Adrenal gland (tissue), 12 donors: ENCODE results near the gene ASPHD1. TPM values are rescaled to one million over a fixed set of nuclear protein-coding genes. Genes with fewer than 3 reads are reported as not detected.

ENCODE experiments used
- DNase-seq, 7 donors: peaks; one replicate each; pipeline ENCODE4 v3.0.0-alpha.2; 2019 to 2020
- H3K27ac ChIP-seq, 5 donors: fragments of 200-600 bp; sonication (generic) in 4 of 5; 1 replicate in 3 of 5; 2 replicates in 2 of 5; pipeline versions ENCODE4 v1.5.1 to v1.8.0; 2016 to 2020; ENCODE audit warnings: mild to moderate bottlenecking in 1 of 5
- H3K27me3 ChIP-seq: fragments of 200-600 bp; 2 replicates; pipeline ENCODE4 v1.8.0; 2021
- H3K36me3 ChIP-seq, 2 donors: fragments of 200-600 bp; replicated peaks in 1 of 2; 1 replicate in 1 of 2; 2 replicates in 1 of 2; pipeline versions ENCODE4 v1.5.1 to v1.8.0; 2018 to 2022
- H3K4me1 ChIP-seq, 2 donors: fragments of 200-600 bp; replicated peaks in 1 of 2; 1 replicate in 1 of 2; 2 replicates in 1 of 2; pipeline versions ENCODE4 v1.5.1 to v1.8.0; 2018 to 2021
- H3K4me3 ChIP-seq, 4 donors: fragments of 200-600 bp; sonication (generic) in 3 of 4; one replicate each; pipeline ENCODE4 v1.5.1; 2016 to 2018
- H3K9me3 ChIP-seq, 3 donors: fragments of 200-600 bp; sonication (generic) in 1 of 3; replicated peaks in 1 of 3; 1 replicate in 2 of 3; 2 replicates in 1 of 3; pipeline versions ENCODE4 v1.5.1 to v1.8.0; 2016 to 2021
- POLR2A ChIP-seq, 2 donors: fragments of 450-650 bp; IDR thresholded peaks; one replicate each; pipeline ENCODE4 v1.6.1; 2017; ENCODE audit warnings: antibody characterized with exemption in 2 of 2, mild to moderate bottlenecking in 2 of 2, moderate library complexity in 1 of 2
- WGBS, 4 donors: extraction: QIAGEN DNeasy Blood & Tissue Kit in 2 of 4; methylation state at CpG; one replicate each; pipeline versions ENCODE4 v1.1.5 to v1.1.7; 2013 to 2017; 5-methylcytosine and 5-hydroxymethylcytosine counted together
- intact Hi-C, 2 donors: fragments of 100-400 bp; cut with DNase I; formaldehyde crosslinking; loops; one replicate each; pipeline versions ENCODE4 v1.14.1 to v1.15.0; 2022 to 2023
- polyA plus RNA-seq, 3 donors: library from polyadenylated mRNA; stranded (reverse); fragments of 200-250 nt in 2 of 3; fragments of 350-450 nt in 1 of 3; fragmentation: Illumina TruSeq in 1 of 3; extraction: RNeasy Lipid Tissue Mini Kit (QIAGEN cat#74804) in 1 of 3; gene quantifications; one replicate each; pipeline ENCODE4 v1.2.3, GENCODE V29; 2013 to 2014
- total RNA-seq, 9 donors: library from RNA; depleted of rRNA in 4 of 9; stranded (reverse); fragments of >200 nt in 4 of 9; fragments of 120-200 nt in 1 of 9; fragmentation: NEBNext Ultra II Directional in 1 of 9; extraction: Animal tissue kit (Norgen Biotek cat#: 25700) in 1 of 9; gene quantifications; one replicate each; pipeline versions ENCODE4 v1.1.0 to v1.2.4, GENCODE V29; 2013 to 2023
- TF ChIP-seq, protein P1 (sequence below), 6 experiments: fragments of 450-650 bp in 4 of 6; fragments of 200-600 bp in 2 of 6; sonication (generic) in 1 of 6; IDR thresholded peaks; 1 replicate in 5 of 6; 2 replicates in 1 of 6; pipeline versions ENCODE4 v1.5.1 to v1.8.0; 2016 to 2021; ENCODE audit warnings: antibody characterized with exemption in 6 of 6, mild to moderate bottlenecking in 2 of 6, moderate library complexity in 1 of 6
- donor health status: healthy with polysubstance abuse.
- donor health status: Bipolar disorder and iron deficiency.
- donor health status: DM: yes; HTN: yes; CAD: no.
- donor health status: DM: no; HTN: no; CAD: no.
- donor health status: DM: no; HTN: no; CAD: no.
- donor health status: DM: yes; HTN: yes; CAD: no.

ASPHD1 gene
- total and polyA plus RNA-seq, 12 donors = 0.34 to 15.8 (median 4.4) TPM

DNA sequence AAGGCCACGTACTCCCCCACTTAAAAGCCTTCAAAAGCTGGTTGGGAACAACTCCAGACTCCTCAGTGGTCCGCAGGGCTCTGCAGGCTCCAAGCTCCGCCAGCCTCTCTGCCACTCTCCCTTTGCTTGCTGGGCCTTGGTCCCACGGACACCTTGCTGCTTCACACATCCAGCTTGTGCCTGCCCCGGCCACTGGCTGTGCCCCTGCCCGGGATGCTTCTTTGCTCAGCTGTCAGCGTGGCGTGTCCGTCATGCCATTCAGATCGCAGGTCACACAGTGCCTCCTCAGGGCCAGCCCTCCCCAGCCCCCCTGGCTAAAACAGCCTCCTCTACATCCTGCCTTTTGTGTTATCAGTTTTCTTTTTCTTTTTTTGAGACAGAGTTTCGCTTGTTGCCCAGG, 11.8 kb downstream of the ASPHD1 start:
- Histone ChIP-seq H3K27me3 (no peaks in the 10 kb centered on the region), H3K27ac (no peak overlapping the region), H3K4me3 (no peak overlapping the region), H3K9me3 (no peaks in the 10 kb centered on the region), H3K36me3 (peaks cover 0 to 5% of the 10 kb centered on the region in 2 donors), H3K4me1 (no peaks in the 10 kb centered on the region)
- intact Hi-C loops = no loop called here
- TF ChIP-seq, protein P1, sequence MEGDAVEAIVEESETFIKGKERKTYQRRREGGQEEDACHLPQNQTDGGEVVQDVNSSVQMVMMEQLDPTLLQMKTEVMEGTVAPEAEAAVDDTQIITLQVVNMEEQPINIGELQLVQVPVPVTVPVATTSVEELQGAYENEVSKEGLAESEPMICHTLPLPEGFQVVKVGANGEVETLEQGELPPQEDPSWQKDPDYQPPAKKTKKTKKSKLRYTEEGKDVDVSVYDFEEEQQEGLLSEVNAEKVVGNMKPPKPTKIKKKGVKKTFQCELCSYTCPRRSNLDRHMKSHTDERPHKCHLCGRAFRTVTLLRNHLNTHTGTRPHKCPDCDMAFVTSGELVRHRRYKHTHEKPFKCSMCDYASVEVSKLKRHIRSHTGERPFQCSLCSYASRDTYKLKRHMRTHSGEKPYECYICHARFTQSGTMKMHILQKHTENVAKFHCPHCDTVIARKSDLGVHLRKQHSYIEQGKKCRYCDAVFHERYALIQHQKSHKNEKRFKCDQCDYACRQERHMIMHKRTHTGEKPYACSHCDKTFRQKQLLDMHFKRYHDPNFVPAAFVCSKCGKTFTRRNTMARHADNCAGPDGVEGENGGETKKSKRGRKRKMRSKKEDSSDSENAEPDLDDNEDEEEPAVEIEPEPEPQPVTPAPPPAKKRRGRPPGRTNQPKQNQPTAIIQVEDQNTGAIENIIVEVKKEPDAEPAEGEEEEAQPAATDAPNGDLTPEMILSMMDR (IDR thresholded peaks at IDR 0.05) = no peak
- no peak for TF ChIP-seq POLR2A (IDR thresholded peaks at IDR 0.05)
- DNase-seq = no peak
- WGBS, 4 donors = 67 to 80% (median 75%) methylated on average over 8 to 11 of the region's 11 CpGs

GRCh38 chr16:29913514-29913913, 13.2 kb downstream of the ASPHD1 start:
- 95 to 99% (median 98%) methylated on average over 8 of the region's 8 CpGs for WGBS, 4 donors
- no peaks in the 10 kb centered on the region for H3K9me3 ChIP-seq
- H3K4me1 ChIP-seq = no peaks in the 10 kb centered on the region
- H3K36me3 ChIP-seq = peaks cover 0 to 7% of the 10 kb centered on the region in 2 donors
- intact Hi-C loops = no loop called here
- DNase-seq = no peak
- no peaks in the 10 kb centered on the region for H3K27me3 ChIP-seq
- H3K4me3 ChIP-seq = no peak overlapping the region
- H3K27ac ChIP-seq = no peak overlapping the region
- TF ChIP-seq, protein P1 (IDR thresholded peaks at IDR 0.05) = no peak
- no peak for TF ChIP-seq POLR2A (IDR thresholded peaks at IDR 0.05)

DNA sequence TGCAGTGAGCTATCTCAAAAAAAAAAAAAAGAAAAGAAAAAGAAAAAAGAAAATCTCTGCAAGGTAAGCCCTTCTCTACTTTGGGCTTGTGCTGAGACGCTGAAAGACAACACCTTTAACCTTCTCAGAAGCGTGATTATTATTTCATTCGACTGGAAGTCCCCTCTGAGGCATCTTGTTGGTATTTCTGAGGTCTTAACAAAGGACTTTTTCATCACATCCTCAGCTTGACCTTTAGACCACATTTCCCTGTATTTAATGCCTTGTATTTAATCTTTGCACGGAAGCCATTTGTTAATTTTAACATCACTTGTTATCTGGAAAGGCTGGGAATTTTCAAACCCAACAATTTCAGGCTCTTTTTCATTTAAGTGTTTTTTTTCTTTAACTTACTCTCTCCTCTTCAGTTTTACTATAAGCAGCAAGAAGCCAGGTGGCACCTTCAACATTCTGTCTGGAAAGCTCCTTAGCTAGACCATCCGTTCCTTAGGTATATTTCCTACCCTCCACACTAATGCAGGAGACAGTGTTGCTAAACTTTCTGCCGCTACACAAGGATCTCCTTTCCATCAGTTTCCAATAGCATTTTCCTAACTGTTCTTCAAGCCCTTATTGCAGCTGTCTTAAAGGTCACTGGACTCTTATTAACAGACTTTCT, 15.4 kb downstream of the ASPHD1 start:
- Histone ChIP-seq H3K9me3 (no peaks in the 10 kb centered on the region), H3K36me3 (peaks cover 0 to 23% of the 10 kb centered on the region in 2 donors), H3K4me3 (no peak overlapping the region), H3K4me1 (no peaks in the 10 kb centered on the region), H3K27me3 (no peaks in the 10 kb centered on the region), H3K27ac (no peak overlapping the region)
- no peak for DNase-seq
- intact Hi-C loops = no loop called here
- TF ChIP-seq POLR2A (IDR thresholded peaks at IDR 0.05) = no peak
- TF ChIP-seq, protein P1 (IDR thresholded peaks at IDR 0.05) = no peak
- 80 to 84% (median 83%) methylated on average over 6 of the region's 6 CpGs for WGBS, 4 donors

DNA sequence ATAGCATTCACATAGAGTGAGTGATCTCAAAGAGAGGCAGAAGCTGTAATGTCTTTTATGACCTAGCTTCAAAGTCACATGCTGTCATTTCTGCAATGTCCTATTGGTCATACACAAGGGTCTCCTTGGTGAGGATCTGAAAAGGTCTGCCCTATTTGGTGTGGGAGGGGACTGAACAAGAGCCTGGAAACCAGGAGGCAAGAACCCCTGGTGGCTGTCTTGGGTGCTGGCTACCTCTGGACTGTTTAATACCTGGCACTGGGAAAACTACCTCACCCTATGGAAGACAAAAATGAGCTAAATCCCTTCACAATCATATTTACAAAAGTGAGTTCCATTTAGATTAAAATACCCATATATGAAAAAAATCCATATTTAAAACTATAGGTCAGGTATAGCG, 16.7 kb downstream of the ASPHD1 start:
- intact Hi-C loops = no loop called here
- 96 to 97% (median 96%) methylated on average over 1 of the region's 1 CpG for WGBS, 4 donors

More for the DNA sequence above, 16.7 kb downstream of the ASPHD1 start:
- peaks cover under 1% of the 10 kb centered on the region in 2 donors for H3K4me1 ChIP-seq
- no peaks in the 10 kb centered on the region for H3K27me3 ChIP-seq
- H3K9me3 ChIP-seq = no peaks in the 10 kb centered on the region
- peaks cover 0 to 31% of the 10 kb centered on the region in 2 donors for H3K36me3 ChIP-seq
- H3K4me3 ChIP-seq = no peak overlapping the region
- H3K27ac ChIP-seq = no peak overlapping the region
- DNase-seq = no peak
- no peak for TF ChIP-seq POLR2A (IDR thresholded peaks at IDR 0.05)
- TF ChIP-seq, protein P1 (IDR thresholded peaks at IDR 0.05) = no peak
